Globus pallidus (tissue), 1 donor: ENCODE data around the gene PLA2G6.
"Not testable (repeated sequence)": the region's sequence is repeated elsewhere in the genome, so short reads cannot be mapped to it uniquely, and the experiment has no call there.

Source experiments
- DNase-seq: peaks from one replicate; pipeline ENCODE4 v3.0.0-alpha.2; 2015; ENCODE audit warnings: low spot score

The PLA2G6 gene

GRCh38 chr22:38164551-38164918 is 17.1 kb downstream of the PLA2G6 start:
- DNase-seq = no peak

GRCh38 chr22:38163844-38164550 is 17.6 kb downstream of the PLA2G6 start:
- no peak for DNase-seq

GRCh38 chr22:38162881-38163843 is 18.5 kb downstream of the PLA2G6 start:
- DNase-seq = no peak

- DNase-seq = no peak
Measured at GRCh38 chr22:38155703-38156102, 25.9 kb downstream of the PLA2G6 start.

GRCh38 chr22:38154563-38154915 is 27.1 kb downstream of the PLA2G6 start:
- not testable (repeated sequence) for DNase-seq

GRCh38 chr22:38153821-38154562 is 27.6 kb downstream of the PLA2G6 start:
- DNase-seq = no peak

GRCh38 chr22:38151126-38151500 is 30.5 kb downstream of the PLA2G6 start:
- no peak for DNase-seq

- no peak for DNase-seq
Measured at GRCh38 chr22:38148245-38148644, 33.4 kb downstream of the PLA2G6 start.

- not testable (repeated sequence) for DNase-seq
Measured at GRCh38 chr22:38146166-38146565, 35.5 kb downstream of the PLA2G6 start.

- DNase-seq = no peak
Measured at GRCh38 chr22:38144025-38144405, 37.6 kb downstream of the PLA2G6 start.

- no peak for DNase-seq
Measured at GRCh38 chr22:38142606-38143005, 39.0 kb downstream of the PLA2G6 start.

- DNase-seq = no peak
Measured at GRCh38 chr22:38141217-38141973, 40.2 kb downstream of the PLA2G6 start.

- DNase-seq = no peak
Measured at GRCh38 chr22:38139901-38140300, 41.7 kb downstream of the PLA2G6 start.

GRCh38 chr22:38138961-38139360 is 42.7 kb downstream of the PLA2G6 start:
- DNase-seq = no peak

GRCh38 chr22:38137876-38138687 is 43.5 kb downstream of the PLA2G6 start:
- no peak for DNase-seq

GRCh38 chr22:38136607-38137006 is 45.0 kb downstream of the PLA2G6 start:
- DNase-seq = no peak

- DNase-seq = no peak
Measured at GRCh38 chr22:38135133-38135706, 46.4 kb downstream of the PLA2G6 start.

GRCh38 chr22:38133331-38133730 is 48.3 kb downstream of the PLA2G6 start:
- no peak for DNase-seq

GRCh38 chr22:38132794-38133193 is 48.8 kb downstream of the PLA2G6 start:
- DNase-seq = no peak

GRCh38 chr22:38132136-38132535 is 49.5 kb downstream of the PLA2G6 start:
- no peak for DNase-seq

GRCh38 chr22:38131399-38131798 is 50.2 kb downstream of the PLA2G6 start:
- DNase-seq = no peak
